Heart right ventricle (tissue), 16 donors: ENCODE measurements around the gene PIK3R2. TPM values are rescaled to one million over a fixed set of nuclear protein-coding genes. Genes with fewer than 3 reads are reported as not detected.

Source experiments
- ATAC-seq, 8 donors: fragments of 200-7000 bp; cut with Tn5 transposase; one replicate each; pipeline ENCODE4 v1.9.1; 2020; ENCODE audit warnings: mild to moderate bottlenecking in 8 of 8, moderate library complexity in 8 of 8, moderate number of reproducible peaks in 1 of 8
- DNase-seq, 2 donors: peaks; one replicate each; pipeline ENCODE4 v3.0.0-alpha.2; 2020
- H3K27ac ChIP-seq, 10 donors: fragments of 200-600 bp; sonication (generic) in 2 of 10; one replicate each; pipeline versions ENCODE4 v1.5.0 to v1.8.0; 2020 to 2022; ENCODE audit warnings: mild to moderate bottlenecking in 3 of 10
- H3K27me3 ChIP-seq, 7 donors: fragments of 200-600 bp; one replicate each; pipeline ENCODE4 v1.8.0; 2021 to 2022; ENCODE audit warnings: mild to moderate bottlenecking in 2 of 7
- H3K36me3 ChIP-seq, 9 donors: fragments of 200-600 bp; sonication (generic) in 1 of 9; one replicate each; pipeline versions ENCODE4 v1.5.0 to v1.8.0; 2020 to 2022; ENCODE audit warnings: mild to moderate bottlenecking in 2 of 9
- H3K4me1 ChIP-seq, 9 donors: fragments of 200-600 bp; sonication (generic) in 1 of 9; one replicate each; pipeline versions ENCODE4 v1.5.0 to v1.8.0; 2020 to 2022; ENCODE audit warnings: mild to moderate bottlenecking in 4 of 9
- H3K4me3 ChIP-seq, 10 donors: fragments of 200-600 bp; sonication (generic) in 2 of 10; one replicate each; pipeline versions ENCODE4 v1.5.0 to v1.8.0; 2020 to 2022; ENCODE audit warnings: mild to moderate bottlenecking in 7 of 10, moderate library complexity in 2 of 10
- H3K9me3 ChIP-seq, 11 donors: fragments of 200-600 bp in 10 of 11; sonication (generic) in 2 of 11; one replicate each; pipeline versions ENCODE4 v1.5.0 to v1.8.0; 2013 to 2022; ENCODE audit warnings: mild to moderate bottlenecking in 2 of 11, control low read depth in 1 of 11, moderate library complexity in 1 of 11
- CTCF ChIP-seq, 9 donors: fragments of 200-600 bp; sonication (generic) in 2 of 9; IDR thresholded peaks; one replicate each; pipeline versions ENCODE4 v1.5.0 to v1.8.0; 2021 to 2022; ENCODE audit warnings: antibody characterized with exemption in 9 of 9, mild to moderate bottlenecking in 5 of 9, moderate library complexity in 1 of 9
- WGBS, 2 donors: extraction: QIAGEN DNeasy Blood & Tissue Kit; methylation state at CpG; one replicate each; pipeline ENCODE4 v1.1.7; 2013; ENCODE audit warnings: inconsistent platforms in 1 of 2; 5-methylcytosine and 5-hydroxymethylcytosine counted together
- intact Hi-C, 10 donors: fragments of 100-400 bp; cut with DNase I; formaldehyde crosslinking; loops; one replicate each; pipeline versions ENCODE4 v1.11.1 to v1.14.2; 2022
- polyA plus RNA-seq, 2 donors: library from polyadenylated mRNA; stranded (reverse); fragments of 200-250 nt; gene quantifications; one replicate each; pipeline ENCODE4 v1.2.3, GENCODE V29; 2013
- total RNA-seq, 10 donors: library from RNA; stranded (reverse); fragmentation: NEBNext Ultra II Directional in 3 of 10; extraction: Animal tissue kit (Norgen Biotek cat#: 25700) in 3 of 10; gene quantifications; one replicate each; pipeline versions ENCODE4 v1.2.1 to v1.2.4, GENCODE V29; 2021 to 2023
- donor health status: Arrhythmogenic right ventricular cardiomyopathy.
- donor health status: ischemic (EF 13 %, LVEDD 7.1; RV severe dilation, severe dysfunction).
- donor health status: healthy with polysubstance abuse.
- donor health status: DM: no; HTN: yes; CAD: no.
- donor health status: DM: no; HTN: no; CAD: no.
- donor health status: ischemic (EF 25% LVEDD 6.9; RV normal size, moderate dysfunction).
- donor health status: ischemic (EF 25% LVEDD 5.7; RV mildly dilated, moderate dysfunction).
- donor health status: healthy.
- donor health status: DM: yes; HTN: yes; CAD: no.
- donor health status: Ischemic cardiomyopathy.
- donor health status: ischemic (EF 35%, LVEDD 5.7; RV mildly dilated, moderate dysfunction).
- donor health status: nonischemic (EF 11% LVEDD 7.7; RV severe dilation, severe dysfunction).
- donor health status: DM: yes; HTN: yes; CAD: no.
- donor health status: PGD.
- donor health status: ischemic (EF 29% LVEDD 5.4; RV normal size, mild dysfunction).
- donor health status: nonischemic (EF 23%, LVEDD 6.1; RV moderate dilation, normal function).

PIK3R2 gene
- total and polyA plus RNA-seq, 12 donors = 2.3 to 29.1 (median 21.7) TPM

GRCh38 chr19:18137242-18137641, 15.7 kb upstream of the PIK3R2 start:
- DNase-seq = no peak
- Histone ChIP-seq H3K4me3 (no peak overlapping the region), H3K27me3 (no peaks in the 10 kb centered on the region), H3K36me3 (peaks cover 0 to 92% (median 17%) of the 10 kb centered on the region in 9 donors), H3K4me1 (peaks cover 0 to 4% (median 0%) of the 10 kb centered on the region in 9 donors), H3K27ac (no peak overlapping the region), H3K9me3 (no peaks in the 10 kb centered on the region)
- no peak for TF ChIP-seq CTCF (IDR thresholded peaks at IDR 0.05)
- ATAC-seq = no peak
- intact Hi-C loops = no loop called here
- WGBS, 2 donors = 83 to 84% methylated on average over 11 of the region's 11 CpGs

- Histone ChIP-seq H3K27me3 (no peaks in the 10 kb centered on the region), H3K4me3 (no peak overlapping the region), H3K9me3 (no peaks in the 10 kb centered on the region), H3K27ac (no peak overlapping the region), H3K4me1 (peaks cover 0 to 4% (median 0%) of the 10 kb centered on the region in 9 donors), H3K36me3 (peaks cover 0 to 92% (median 17%) of the 10 kb centered on the region in 9 donors)
- no peak for TF ChIP-seq CTCF (IDR thresholded peaks at IDR 0.05)
- WGBS, 2 donors = 94 to 97% methylated on average over 9 of the region's 9 CpGs
- ATAC-seq (no peak), DNase-seq (no peak)
- intact Hi-C loops = no loop called here
Measured at GRCh38 chr19:18137657-18138339, 15.2 kb upstream of the PIK3R2 start.

GRCh38 chr19:18140473-18140872, 12.5 kb upstream of the PIK3R2 start:
- no peak for TF ChIP-seq CTCF (IDR thresholded peaks at IDR 0.05)
- intact Hi-C loops = no loop called here
- Histone ChIP-seq H3K9me3 (no peaks in the 10 kb centered on the region), H3K4me3 (no peak overlapping the region), H3K27me3 (no peaks in the 10 kb centered on the region), H3K36me3 (peaks cover 0 to 92% (median 32%) of the 10 kb centered on the region in 9 donors), H3K27ac (no peak overlapping the region), H3K4me1 (peaks cover 0 to 4% (median 0%) of the 10 kb centered on the region in 9 donors)
- ATAC-seq (no peak), DNase-seq (no peak)
- WGBS, 2 donors = 98 to 100% methylated on average over 1 of the region's 1 CpG

- Histone ChIP-seq H3K27me3 (no peaks in the 10 kb centered on the region), H3K4me1 (peaks cover 0 to 4% (median 0%) of the 10 kb centered on the region in 9 donors), H3K9me3 (no peaks in the 10 kb centered on the region), H3K36me3 (peaks cover 0 to 92% (median 37%) of the 10 kb centered on the region in 9 donors), H3K4me3 (no peak overlapping the region), H3K27ac (no peak overlapping the region)
- 91 to 97% methylated on average over 6 of the region's 6 CpGs for WGBS, 2 donors
- intact Hi-C loops = no loop called here
- TF ChIP-seq CTCF (IDR thresholded peaks at IDR 0.05) = no peak
- no peak for ATAC-seq
- DNase-seq = no peak
Measured at GRCh38 chr19:18141031-18141430, 11.9 kb upstream of the PIK3R2 start.
